Measurements from ENCODE around the gene ZNF385B.

The ZNF385B gene

DNA sequence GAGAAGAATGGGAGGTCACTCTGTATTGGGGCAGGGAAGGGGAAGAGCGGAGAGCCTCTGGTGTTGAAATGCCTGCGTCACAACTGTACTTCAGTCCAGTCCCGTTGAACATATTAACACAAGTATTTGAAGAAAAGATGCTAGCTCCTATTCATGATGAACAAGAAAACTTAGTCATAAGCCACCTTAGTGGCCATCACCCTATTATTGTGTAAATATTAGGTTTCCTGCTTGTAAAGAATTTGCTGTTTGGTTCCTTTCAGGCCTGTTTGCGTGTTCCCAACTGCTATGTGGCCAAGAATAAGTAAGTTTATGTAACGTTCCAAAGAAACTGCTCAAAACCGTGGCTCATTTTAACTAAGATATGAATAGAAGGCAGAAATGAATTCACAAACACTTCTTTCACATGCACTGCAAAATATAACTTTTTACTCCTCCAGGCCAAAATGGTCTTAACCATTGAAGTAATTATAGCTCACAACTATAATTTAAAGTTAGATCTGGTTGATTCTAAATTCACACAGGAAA, 204.3 kb downstream of the ZNF385B start:
- TF ChIP-seq, protein P1, sequence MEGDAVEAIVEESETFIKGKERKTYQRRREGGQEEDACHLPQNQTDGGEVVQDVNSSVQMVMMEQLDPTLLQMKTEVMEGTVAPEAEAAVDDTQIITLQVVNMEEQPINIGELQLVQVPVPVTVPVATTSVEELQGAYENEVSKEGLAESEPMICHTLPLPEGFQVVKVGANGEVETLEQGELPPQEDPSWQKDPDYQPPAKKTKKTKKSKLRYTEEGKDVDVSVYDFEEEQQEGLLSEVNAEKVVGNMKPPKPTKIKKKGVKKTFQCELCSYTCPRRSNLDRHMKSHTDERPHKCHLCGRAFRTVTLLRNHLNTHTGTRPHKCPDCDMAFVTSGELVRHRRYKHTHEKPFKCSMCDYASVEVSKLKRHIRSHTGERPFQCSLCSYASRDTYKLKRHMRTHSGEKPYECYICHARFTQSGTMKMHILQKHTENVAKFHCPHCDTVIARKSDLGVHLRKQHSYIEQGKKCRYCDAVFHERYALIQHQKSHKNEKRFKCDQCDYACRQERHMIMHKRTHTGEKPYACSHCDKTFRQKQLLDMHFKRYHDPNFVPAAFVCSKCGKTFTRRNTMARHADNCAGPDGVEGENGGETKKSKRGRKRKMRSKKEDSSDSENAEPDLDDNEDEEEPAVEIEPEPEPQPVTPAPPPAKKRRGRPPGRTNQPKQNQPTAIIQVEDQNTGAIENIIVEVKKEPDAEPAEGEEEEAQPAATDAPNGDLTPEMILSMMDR (IDR thresholded peaks at IDR 0.05; ENCODE audit: poor library complexity, severe bottlenecking) = no peak

DNA sequence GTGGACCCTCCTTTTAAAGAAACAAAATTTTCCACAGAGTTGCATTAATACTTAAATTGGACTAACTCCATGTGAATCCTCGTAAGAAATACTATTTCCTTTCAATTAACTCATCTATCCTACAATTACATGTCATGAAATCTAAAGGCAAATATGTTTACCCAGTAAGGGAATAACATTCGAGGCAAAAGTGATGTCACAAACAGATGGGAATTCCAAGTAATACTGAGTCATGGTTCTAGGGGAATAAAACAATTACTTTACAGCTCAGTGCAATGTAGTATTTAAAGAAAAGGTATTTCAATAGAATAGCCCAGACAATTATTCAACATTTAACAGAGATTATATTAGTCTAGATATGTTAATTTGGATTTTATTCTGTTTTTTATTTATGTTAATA, 205.8 kb downstream of the ZNF385B start:
- Histone ChIP-seq H3K27ac (ENCODE audit: poor library complexity, severe bottlenecking) (no peak overlapping the region), H3K9me3 (ENCODE audit: severe bottlenecking) (no peaks in the 10 kb centered on the region), H3K36me3 (ENCODE audit: low read depth) (no peaks in the 10 kb centered on the region), H3K4me3 (ENCODE audit: severe bottlenecking) (no peak overlapping the region), H3K27me3 (ENCODE audit: insufficient read depth, poor library complexity, severe bottlenecking) (no peaks in the 10 kb centered on the region), H3K4me1 (ENCODE audit: insufficient read depth, poor library complexity, severe bottlenecking) (no peaks in the 10 kb centered on the region)
- DNase-seq (ENCODE audit: low spot score) (no peak), ATAC-seq (ENCODE audit: low read depth) (peak; percentile 59; the same call in 2 of the 3 replicates)
- TF ChIP-seq, protein P1 (IDR thresholded peaks at IDR 0.05; ENCODE audit: poor library complexity, severe bottlenecking) = no peak

More for the DNA sequence above, 204.3 kb downstream of the ZNF385B start:
- H3K36me3 ChIP-seq (ENCODE audit: low read depth) = no peaks in the 10 kb centered on the region
- H3K27me3 ChIP-seq (ENCODE audit: insufficient read depth, poor library complexity, severe bottlenecking) = no peaks in the 10 kb centered on the region
- no peak overlapping the region for H3K4me3 ChIP-seq (ENCODE audit: severe bottlenecking)
- DNase-seq (ENCODE audit: low spot score) (no peak), ATAC-seq (ENCODE audit: low read depth) (no peak)
- H3K9me3 ChIP-seq (ENCODE audit: severe bottlenecking) = no peaks in the 10 kb centered on the region
- no peaks in the 10 kb centered on the region for H3K4me1 ChIP-seq (ENCODE audit: insufficient read depth, poor library complexity, severe bottlenecking)
- H3K27ac ChIP-seq (ENCODE audit: poor library complexity, severe bottlenecking) = no peak overlapping the region

DNA sequence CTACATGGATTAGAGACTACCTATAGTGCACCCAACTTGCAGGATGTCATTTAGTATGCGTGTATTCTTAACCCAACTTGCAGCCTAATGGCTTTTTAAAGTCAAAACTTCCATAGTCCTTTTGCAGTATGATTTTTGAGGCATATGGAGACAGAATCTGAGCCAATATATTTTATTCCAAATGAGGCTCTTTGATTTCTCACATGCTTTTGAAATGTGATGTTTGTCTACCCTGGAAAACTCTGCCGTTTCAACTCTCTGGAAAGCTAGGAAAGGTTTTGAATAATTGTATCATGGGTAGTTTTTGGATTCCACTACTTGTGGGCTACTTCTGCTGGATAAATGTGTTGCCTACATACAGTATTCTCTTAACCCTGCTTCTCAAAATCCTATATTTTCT, 206.6 kb downstream of the ZNF385B start:
- Histone ChIP-seq H3K27ac (ENCODE audit: poor library complexity, severe bottlenecking) (no peak overlapping the region), H3K4me1 (ENCODE audit: insufficient read depth, poor library complexity, severe bottlenecking) (no peaks in the 10 kb centered on the region), H3K9me3 (ENCODE audit: severe bottlenecking) (no peaks in the 10 kb centered on the region), H3K36me3 (ENCODE audit: low read depth) (no peaks in the 10 kb centered on the region), H3K27me3 (ENCODE audit: insufficient read depth, poor library complexity, severe bottlenecking) (no peaks in the 10 kb centered on the region), H3K4me3 (ENCODE audit: severe bottlenecking) (no peak overlapping the region)
- ATAC-seq (ENCODE audit: low read depth) = no peak
- TF ChIP-seq, protein P1 (IDR thresholded peaks at IDR 0.05; ENCODE audit: poor library complexity, severe bottlenecking) = no peak
- no peak for DNase-seq (ENCODE audit: low spot score)

DNA sequence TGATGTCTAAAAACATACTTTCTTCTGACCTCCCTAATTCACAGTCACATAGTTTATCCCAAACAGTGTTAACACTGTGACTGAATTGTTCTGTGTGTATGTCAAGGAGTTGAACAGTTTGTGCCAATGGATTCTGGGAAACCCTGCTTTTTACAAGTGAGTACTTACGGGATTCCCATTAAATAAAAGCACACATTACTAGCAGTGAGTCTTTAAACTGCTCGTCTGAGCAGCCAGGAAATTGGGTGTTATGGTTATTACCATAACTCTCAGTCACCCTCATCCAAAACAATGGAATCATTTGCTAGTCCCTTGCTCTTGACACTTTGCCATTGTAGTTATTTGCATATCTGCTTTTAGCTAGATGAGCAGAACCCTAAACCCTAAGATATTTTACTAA, 209.1 kb downstream of the ZNF385B start:
- Histone ChIP-seq H3K36me3 (ENCODE audit: low read depth) (no peaks in the 10 kb centered on the region), H3K4me3 (ENCODE audit: severe bottlenecking) (no peak overlapping the region), H3K4me1 (ENCODE audit: insufficient read depth, poor library complexity, severe bottlenecking) (no peaks in the 10 kb centered on the region), H3K27ac (ENCODE audit: poor library complexity, severe bottlenecking) (no peak overlapping the region), H3K9me3 (ENCODE audit: severe bottlenecking) (no peaks in the 10 kb centered on the region), H3K27me3 (ENCODE audit: insufficient read depth, poor library complexity, severe bottlenecking) (no peaks in the 10 kb centered on the region)
- TF ChIP-seq, protein P1 (IDR thresholded peaks at IDR 0.05; ENCODE audit: poor library complexity, severe bottlenecking) = no peak
- no peak for DNase-seq (ENCODE audit: low spot score)
- ATAC-seq (ENCODE audit: low read depth) = no peak

DNA sequence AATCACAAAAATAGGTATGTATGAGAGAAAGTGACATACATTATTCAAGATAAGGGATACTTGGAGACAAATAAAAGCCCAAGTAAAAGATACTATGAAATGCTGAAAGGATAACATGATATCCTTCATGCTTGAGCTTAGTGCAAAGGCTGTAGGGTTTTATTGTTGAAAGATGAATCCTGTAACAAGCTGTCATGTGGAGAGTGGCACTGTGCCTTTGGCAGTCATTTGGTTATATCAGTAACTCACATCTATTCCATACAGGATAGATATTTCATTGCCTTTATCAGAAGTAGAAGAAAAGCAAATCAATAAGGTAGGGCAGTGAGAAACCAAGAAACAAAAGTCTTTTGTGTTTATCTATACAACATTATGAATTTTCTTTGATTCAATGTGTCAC, 211.0 kb downstream of the ZNF385B start:
- Histone ChIP-seq H3K4me1 (ENCODE audit: insufficient read depth, poor library complexity, severe bottlenecking) (no peaks in the 10 kb centered on the region), H3K27me3 (ENCODE audit: insufficient read depth, poor library complexity, severe bottlenecking) (no peaks in the 10 kb centered on the region), H3K4me3 (ENCODE audit: severe bottlenecking) (no peak overlapping the region), H3K9me3 (ENCODE audit: severe bottlenecking) (no peaks in the 10 kb centered on the region), H3K27ac (ENCODE audit: poor library complexity, severe bottlenecking) (no peak overlapping the region), H3K36me3 (ENCODE audit: low read depth) (no peaks in the 10 kb centered on the region)
- DNase-seq (ENCODE audit: low spot score) (no peak), ATAC-seq (ENCODE audit: low read depth) (no peak)
- TF ChIP-seq, protein P1 (IDR thresholded peaks at IDR 0.05; ENCODE audit: poor library complexity, severe bottlenecking) = no peak
